Inferior parietal cortex (tissue), 1 donor: Measurements from ENCODE around the gene PTPRD.

Experiments
- DNase-seq: peaks from one replicate; pipeline ENCODE4 v3.0.0-alpha.2; 2016; ENCODE audit errors: extremely low spot score

Gene PTPRD

GRCh38 chr9:8337834-8338766 lies 2274.7 kb downstream of the PTPRD start:
- no peak for DNase-seq

- DNase-seq = no peak
These were observed 2279.9 kb downstream of the PTPRD start for GRCh38 chr9:8332871-8333270.

GRCh38 chr9:8332331-8332650 lies 2280.5 kb downstream of the PTPRD start:
- DNase-seq = no peak

GRCh38 chr9:8331507-8332330 lies 2281.1 kb downstream of the PTPRD start:
- no peak for DNase-seq

- DNase-seq = no peak
These were observed 2283.1 kb downstream of the PTPRD start for GRCh38 chr9:8329561-8330283.

GRCh38 chr9:8315211-8315610 lies 2297.6 kb downstream of the PTPRD start:
- no peak for DNase-seq

GRCh38 chr9:8309258-8309657 lies 2303.5 kb downstream of the PTPRD start:
- DNase-seq = no peak

- DNase-seq = no peak
These were observed 2308.1 kb downstream of the PTPRD start for GRCh38 chr9:8304720-8305119.

- DNase-seq = no peak
These were observed 2311.5 kb downstream of the PTPRD start for GRCh38 chr9:8301296-8301695.

- DNase-seq = no peak
These were observed 2315.8 kb downstream of the PTPRD start for GRCh38 chr9:8297047-8297446.

GRCh38 chr9:8292657-8293056 lies 2320.1 kb downstream of the PTPRD start:
- no peak for DNase-seq

- DNase-seq = no peak
These were observed 2323.1 kb downstream of the PTPRD start for GRCh38 chr9:8289681-8290080.

- DNase-seq = no peak
These were observed 2324.8 kb downstream of the PTPRD start for GRCh38 chr9:8287970-8288369.

GRCh38 chr9:8287501-8287900 lies 2325.3 kb downstream of the PTPRD start:
- DNase-seq = no peak

GRCh38 chr9:8284884-8285283 lies 2327.9 kb downstream of the PTPRD start:
- no peak for DNase-seq

- no peak for DNase-seq
These were observed 2330.3 kb downstream of the PTPRD start for GRCh38 chr9:8282535-8282934.

GRCh38 chr9:8280811-8281210 lies 2332.0 kb downstream of the PTPRD start:
- DNase-seq = no peak

GRCh38 chr9:8278048-8278447 lies 2334.8 kb downstream of the PTPRD start:
- no peak for DNase-seq

GRCh38 chr9:8270235-8270634 lies 2342.6 kb downstream of the PTPRD start:
- no peak for DNase-seq

- DNase-seq = no peak
These were observed 2343.9 kb downstream of the PTPRD start for GRCh38 chr9:8268881-8269280.

- no peak for DNase-seq
These were observed 2344.5 kb downstream of the PTPRD start for GRCh38 chr9:8268216-8268878.

GRCh38 chr9:8267636-8268035 lies 2345.2 kb downstream of the PTPRD start:
- no peak for DNase-seq
